ENCODE measurements around the gene TLK1.

TLK1 gene

DNA sequence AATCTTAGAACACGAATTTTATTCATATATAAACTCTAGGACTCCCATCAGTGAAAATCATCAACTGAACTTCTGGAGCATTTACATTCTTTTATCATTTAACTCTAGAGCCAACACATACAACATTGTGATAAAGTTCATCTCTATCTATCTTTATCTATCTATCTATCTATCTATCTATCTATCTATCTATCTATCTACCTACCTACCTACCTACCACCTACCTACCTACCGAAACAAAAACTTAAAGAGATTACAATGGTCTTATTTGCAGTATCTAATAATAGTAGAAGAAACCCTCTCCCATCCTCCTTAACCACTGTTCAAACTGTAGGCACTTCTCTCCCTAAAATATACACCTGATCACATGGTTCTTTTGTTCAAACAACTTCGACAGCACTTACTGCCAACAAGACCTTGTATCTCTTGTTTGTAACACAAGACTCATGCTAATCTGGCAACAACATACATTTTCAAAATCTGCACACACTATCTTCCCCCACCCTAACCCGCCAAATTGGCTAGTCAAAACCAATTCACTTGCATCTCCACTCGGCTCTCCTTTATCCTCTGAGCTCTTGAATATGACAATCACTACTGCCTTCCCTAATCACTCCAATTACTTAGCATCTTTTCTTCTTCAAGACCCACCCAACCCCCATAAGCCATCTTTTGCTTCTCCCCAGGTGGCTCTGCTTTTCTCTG lies 162.6 kb downstream of the TLK1 start:
- no peak for DNase-seq

- DNase-seq = no peak
Measured at GRCh38 chr2:170996316-170996715, 164.4 kb downstream of the TLK1 start.

DNA sequence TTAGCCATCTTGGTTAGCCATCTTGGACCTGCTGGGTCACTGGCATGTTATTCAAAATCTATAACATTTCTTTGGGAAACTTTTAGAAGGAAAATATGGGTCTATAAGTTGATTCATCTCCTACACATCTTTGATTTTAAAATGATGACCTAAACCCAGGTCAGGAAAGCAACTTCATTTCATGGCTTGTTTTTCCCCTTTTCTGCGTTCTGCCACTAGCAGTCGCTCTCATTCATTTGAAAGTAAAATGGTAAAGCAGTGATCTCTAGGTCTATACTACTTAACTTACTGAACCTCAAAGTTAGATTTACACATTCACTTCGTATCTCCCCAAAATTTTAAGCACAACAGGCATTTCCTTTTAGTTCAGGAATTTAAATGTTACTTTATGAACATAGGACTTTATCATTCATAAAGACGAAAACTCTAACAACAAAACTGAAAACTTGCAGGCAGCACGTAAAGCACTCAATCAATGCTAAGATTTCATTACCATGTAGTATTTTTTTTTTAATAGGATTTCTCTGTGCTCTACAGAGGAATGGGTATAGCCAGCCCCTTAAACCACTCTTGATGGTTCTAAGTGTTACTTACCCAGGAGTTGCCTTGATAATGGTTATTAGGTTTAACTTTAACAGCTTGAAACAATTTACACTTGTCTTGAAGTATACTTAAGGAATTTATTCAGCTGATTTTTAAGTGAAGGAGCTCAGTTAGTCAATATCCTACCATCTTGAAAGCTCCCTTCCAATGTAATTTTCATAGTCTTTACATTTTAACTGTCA lies 169.1 kb downstream of the TLK1 start:
- no peak for DNase-seq

DNA sequence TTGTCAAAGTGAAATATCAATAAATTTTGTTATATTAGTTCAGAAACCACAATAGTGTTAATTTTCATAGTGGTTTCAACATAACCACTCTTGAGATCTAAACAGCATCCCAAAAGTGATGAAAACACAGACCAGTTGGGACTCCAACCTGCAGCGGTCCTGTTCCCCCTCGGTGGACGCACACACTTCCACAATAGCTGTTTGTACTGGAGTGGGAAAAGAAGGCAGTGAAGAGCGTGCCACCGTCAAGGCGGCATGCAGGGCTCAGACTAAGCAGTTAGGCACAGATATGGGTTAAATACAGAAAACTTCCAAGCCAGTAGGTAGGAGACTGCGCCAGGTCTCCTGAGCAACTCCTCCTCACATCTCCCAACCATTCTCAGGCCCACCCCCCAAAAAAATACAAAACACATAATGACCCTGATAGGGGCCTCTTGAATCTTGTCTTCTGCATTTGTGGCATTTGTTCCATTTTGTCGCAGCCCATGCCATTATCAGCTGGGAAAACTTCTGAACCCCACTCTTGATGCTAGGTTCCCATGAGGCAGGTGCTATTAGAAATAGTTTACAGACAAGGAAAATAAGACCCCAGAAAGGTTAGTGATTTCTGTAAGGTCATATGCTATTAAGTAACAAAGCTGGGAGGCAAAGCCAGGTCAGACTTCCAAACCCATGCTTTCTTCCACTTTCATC lies 174.0 kb downstream of the TLK1 start:
- DNase-seq = no peak

GRCh38 chr2:170985407-170985806 lies 175.3 kb downstream of the TLK1 start:
- DNase-seq = no peak

DNA sequence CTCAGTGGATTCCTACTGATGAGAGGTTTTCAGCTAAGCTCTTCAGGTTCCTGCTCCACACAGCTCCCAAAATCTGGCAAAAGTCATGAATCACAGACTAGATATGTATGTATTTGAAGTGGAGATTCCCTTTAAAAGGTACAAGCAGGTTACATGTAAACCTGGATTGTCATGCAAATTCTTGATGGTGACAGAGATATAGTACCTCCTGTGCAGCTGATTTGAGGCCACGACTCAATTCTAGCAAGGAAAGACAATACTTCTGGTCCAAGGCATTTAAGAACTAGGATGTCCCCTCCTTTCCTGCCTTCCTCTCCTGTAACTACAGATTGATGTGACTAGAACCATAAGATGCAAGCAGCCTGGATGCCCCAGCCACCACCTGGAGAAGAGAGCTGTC lies 176.6 kb downstream of the TLK1 start:
- DNase-seq = no peak

- DNase-seq = no peak
Measured at GRCh38 chr2:170975943-170976270, 184.8 kb downstream of the TLK1 start.

DNA sequence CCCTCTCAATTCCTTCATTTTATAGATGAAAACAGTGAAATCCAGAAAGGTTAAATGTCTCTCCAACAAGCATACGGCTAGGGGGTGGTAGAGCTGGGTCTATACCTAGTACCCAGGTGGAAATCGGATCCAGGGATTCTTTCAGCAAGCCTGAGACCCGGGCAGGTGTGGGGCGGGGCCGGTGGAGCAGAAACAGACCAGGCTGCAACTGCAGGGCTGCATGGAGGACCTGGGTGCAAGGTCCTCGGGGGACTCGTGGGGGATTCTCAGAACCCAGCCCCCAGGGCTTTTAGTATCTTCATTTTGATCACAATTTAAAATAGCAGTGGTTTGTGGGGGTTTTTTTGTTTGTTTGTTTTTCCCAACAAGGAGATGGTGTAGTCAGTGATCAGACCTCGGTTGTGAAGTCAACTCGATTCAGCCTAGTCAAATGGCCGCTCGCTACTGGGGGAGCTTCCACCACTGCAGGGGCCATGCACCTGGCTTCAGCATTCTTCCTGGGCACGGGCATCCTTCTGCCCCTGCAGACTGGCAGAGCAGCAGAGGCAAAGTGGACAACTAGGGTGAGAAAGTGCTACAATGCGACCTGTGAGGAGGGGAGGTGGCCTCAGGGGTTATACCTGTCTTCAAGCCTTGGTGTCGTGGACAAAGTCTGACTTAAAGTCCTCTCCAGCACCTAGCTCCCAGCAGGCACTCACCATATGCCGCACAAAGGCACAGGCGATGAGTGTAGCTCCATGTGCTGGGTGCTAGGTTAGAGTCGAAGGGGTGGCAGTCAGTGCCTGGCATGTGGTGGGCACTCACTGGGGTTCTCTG lies 185.4 kb downstream of the TLK1 start:
- DNase-seq = no peak

DNA sequence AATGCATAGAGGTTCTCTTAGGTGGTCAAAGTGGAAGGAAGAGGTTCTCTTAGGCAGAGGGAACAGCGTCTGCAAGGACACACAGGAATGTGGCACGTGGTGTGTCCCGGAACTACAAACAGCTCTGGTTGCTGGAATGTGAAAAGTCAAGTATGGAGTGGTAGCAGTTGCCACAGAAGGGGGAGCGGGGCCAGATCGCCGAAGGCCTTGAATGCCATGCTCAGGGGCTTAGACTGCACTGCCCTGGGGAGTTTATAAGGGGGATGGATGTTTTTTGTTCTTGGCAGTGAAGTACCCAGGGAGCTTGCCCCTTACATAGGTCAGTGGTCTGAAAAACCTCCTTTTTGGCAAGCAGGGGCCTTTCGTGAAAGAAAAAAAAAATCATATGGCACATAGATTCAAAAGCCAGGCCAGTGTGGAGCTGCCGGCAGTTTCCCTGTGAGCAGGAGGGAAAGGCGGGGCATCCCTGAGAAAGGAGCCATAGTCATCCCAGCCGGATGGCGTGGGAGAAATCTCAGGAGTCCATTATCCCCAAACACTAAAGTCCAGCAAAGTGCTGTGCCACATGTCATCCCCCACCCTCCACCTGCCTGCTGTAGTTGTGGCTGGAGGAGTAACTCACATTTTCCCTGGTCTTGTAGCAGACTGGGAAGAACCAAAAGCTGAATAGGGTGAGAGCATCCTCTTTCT lies 186.2 kb downstream of the TLK1 start:
- DNase-seq = peak; percentile 62

GRCh38 chr2:170973492-170974303 lies 187.0 kb downstream of the TLK1 start:
- peak; percentile 76 for DNase-seq

DNA sequence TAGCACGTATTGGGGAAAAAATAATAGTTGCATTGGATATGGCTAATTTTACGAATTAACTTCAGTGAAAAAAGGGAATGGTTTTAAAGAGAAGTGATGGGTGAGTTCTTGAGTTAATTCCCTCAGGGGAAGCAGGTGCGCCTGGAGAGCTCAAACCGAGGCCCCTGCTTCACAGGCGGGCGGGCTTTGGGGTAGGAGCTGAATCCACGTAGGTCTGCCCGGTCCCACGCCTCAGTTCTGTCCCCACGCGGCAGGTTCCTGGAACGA lies 187.5 kb downstream of the TLK1 start:
- DNase-seq = no peak

GRCh38 chr2:170972296-170973224 lies 188.1 kb downstream of the TLK1 start:
- no peak for DNase-seq

GRCh38 chr2:170971071-170971470 lies 189.6 kb downstream of the TLK1 start:
- DNase-seq = no peak

DNA sequence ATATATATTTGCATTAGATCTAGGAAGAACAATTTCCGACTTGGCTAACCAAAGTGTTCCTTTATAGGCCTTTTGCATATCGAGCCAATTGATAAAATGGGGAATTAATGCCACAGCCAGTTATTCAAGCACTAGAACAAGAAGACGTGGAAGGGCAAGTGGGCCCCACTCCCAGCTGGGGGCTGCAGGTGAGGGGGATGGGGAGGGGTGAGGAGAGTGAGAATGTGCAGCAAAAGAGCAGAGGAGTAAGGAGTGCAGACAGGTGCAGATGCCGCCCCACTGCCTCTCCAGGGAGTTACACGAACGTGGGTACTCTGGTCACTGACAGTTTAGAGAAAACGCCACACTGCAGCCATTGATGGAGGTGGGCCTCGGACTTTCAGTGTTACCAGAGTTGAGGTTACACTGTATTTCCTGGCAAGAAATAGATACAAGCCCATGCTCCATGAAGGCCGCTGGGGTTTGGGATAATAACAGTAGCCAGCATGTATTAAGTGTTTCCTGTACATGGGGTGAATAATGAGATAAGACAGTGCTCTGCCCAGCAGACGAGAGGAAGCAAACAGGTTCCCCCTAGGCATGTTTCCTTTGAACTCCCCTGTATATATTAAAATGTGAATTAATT lies 190.7 kb downstream of the TLK1 start:
- DNase-seq = no peak

- no peak for DNase-seq
Measured at GRCh38 chr2:170969030-170969429, 191.7 kb downstream of the TLK1 start.

DNA sequence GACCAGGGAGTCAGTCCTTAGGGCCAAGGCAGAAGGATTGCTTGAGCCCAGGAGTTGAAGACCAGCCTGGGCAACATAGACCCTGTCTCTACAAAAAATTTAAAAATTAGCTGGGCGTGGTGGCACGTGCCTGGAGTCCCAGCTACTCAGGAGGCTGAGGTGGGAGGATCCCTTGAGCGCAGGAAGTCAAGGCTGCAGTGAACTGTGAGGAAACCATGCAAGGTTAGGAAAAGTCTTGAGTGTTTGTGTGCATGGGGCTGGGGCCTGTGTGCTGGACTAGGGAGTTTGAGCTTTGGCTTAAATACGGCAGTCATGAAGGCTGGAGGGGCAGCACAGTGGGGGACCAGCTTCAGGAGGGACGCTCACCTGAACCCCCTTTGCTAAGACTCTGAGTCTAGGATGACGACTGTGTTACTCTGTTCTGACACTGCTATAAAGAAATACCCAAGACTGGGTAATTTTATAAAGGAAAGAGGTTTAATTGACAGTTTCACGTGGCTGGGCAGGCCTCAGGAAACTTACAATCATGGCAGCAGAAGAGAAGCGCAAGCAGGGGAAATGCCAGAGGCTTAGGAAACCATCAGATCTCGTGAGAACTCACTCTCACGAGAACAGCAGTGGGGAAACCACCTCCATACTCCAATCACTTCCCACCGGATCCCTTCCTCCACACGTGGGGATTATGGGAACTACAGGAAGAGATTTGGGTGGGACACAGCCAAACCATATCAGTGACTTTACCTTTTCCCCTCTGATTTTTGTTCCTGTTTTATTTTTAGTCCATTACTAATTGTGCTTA lies 192.3 kb downstream of the TLK1 start:
- DNase-seq = no peak

DNA sequence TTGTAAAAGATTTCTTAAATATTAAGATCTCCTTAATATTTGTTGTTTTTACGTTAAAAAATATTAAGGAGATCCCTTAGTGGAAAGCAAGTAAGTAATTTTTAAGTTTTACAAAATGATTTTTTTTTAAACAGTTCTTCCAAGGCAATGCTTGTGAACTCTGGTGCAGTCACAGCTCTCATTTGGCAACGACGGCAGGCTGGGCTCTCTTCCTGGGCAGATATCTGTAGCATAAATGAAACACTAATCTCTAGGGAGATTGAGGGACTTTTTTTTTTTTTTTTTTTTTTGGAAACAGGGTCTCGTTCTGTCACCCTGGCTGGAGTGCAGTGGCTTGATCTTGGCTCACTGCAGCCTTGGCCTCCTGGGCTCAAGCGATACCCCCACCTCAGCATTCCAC lies 193.1 kb downstream of the TLK1 start:
- DNase-seq = no peak

- DNase-seq = peak; percentile 9
Measured at GRCh38 chr2:170966648-170967396, 193.9 kb downstream of the TLK1 start.
